ENCODE results near the gene VPS41.

DNA sequence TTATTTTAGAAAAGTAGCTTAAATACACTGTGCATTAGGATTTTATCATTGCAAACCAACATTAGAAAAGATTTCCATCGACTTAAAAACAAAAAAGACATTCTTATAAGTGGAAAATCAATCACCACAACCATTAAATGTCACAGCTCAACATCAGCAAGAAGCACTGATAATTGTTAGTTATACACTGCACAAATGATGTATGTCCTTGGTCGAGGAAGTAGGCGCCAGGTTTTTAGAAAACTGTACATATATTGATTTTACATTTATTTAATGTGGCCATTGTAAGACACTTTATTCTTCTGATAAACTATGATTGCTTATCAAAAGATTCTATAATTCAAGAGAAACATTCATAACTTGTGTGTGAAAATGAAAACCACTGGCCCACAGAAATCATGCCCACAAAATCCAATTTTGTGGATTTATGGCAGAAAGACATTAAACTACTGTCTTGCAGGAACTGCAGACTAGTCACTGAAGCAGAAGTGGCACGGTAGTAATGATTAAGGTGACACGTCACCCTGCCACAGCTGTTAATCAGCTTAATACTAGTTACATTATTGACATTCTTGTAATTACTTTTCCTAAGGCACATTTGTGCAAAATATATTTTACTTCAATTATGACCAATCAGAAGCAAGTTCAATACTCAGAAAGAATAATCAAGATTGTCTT, 79.4 kb downstream of the VPS41 start:
- TF ChIP-seq EZH2phosphoT487 (IDR thresholded peaks at IDR 0.05; ENCODE audit: borderline replicate concordance, low read depth, low read length) = no peak
- TF ChIP-seq, protein P1, sequence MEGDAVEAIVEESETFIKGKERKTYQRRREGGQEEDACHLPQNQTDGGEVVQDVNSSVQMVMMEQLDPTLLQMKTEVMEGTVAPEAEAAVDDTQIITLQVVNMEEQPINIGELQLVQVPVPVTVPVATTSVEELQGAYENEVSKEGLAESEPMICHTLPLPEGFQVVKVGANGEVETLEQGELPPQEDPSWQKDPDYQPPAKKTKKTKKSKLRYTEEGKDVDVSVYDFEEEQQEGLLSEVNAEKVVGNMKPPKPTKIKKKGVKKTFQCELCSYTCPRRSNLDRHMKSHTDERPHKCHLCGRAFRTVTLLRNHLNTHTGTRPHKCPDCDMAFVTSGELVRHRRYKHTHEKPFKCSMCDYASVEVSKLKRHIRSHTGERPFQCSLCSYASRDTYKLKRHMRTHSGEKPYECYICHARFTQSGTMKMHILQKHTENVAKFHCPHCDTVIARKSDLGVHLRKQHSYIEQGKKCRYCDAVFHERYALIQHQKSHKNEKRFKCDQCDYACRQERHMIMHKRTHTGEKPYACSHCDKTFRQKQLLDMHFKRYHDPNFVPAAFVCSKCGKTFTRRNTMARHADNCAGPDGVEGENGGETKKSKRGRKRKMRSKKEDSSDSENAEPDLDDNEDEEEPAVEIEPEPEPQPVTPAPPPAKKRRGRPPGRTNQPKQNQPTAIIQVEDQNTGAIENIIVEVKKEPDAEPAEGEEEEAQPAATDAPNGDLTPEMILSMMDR (conservative IDR thresholded peaks at IDR 0.05; ENCODE audit: low read length) = no peak

Data from OCI-LY7 (cell line).